Iris pigment epithelial cell (primary cell): Measurements from ENCODE around the gene BTG4.
A peak's percentile ranks its signal among the peaks of the same experiment; 100 is the strongest.

Source experiments
- DNase-seq: peaks from one replicate; pipeline ENCODE4 v3.0.0-alpha.2; 2011; ENCODE audit warnings: low read depth

Gene BTG4

GRCh38 chr11:111537336-111537860, 25.2 kb upstream of the BTG4 start:
- no peak for DNase-seq

DNA sequence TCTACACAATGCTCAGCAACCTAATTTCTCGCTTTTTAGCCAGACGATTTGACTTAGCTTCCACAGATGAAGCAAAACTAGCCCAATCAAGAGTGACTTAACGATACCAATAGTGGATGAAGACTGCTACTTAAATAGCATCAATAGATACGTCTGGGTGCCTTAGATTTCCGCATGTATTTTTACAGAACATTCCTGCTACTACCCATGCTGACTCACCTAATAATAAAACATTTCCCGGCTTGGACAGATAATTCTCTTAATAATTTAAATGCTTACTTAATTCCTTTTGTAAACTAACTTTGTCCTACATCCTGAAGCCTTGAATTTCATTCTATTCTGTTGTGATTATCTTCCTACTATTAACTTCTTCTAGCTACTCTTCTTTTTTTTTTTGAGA, 23.1 kb upstream of the BTG4 start:
- DNase-seq: peak; percentile 63

DNA sequence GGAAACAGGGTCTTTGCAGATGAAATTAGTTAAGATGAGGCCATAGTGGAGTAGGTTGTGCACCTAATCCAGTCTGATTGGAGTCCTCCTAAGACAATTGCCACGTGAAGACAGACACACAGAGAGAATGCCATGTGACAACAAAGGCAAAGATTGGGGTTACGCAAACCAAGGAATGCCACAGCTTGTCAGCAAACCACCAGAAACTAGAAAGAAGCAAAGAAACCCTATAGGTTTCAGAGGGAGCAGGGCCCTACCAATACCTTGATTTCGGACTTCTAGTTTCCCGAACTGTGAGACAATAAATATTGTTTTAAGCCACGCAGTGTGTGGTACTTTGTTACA, 20.2 kb upstream of the BTG4 start:
- DNase-seq: no peak

DNA sequence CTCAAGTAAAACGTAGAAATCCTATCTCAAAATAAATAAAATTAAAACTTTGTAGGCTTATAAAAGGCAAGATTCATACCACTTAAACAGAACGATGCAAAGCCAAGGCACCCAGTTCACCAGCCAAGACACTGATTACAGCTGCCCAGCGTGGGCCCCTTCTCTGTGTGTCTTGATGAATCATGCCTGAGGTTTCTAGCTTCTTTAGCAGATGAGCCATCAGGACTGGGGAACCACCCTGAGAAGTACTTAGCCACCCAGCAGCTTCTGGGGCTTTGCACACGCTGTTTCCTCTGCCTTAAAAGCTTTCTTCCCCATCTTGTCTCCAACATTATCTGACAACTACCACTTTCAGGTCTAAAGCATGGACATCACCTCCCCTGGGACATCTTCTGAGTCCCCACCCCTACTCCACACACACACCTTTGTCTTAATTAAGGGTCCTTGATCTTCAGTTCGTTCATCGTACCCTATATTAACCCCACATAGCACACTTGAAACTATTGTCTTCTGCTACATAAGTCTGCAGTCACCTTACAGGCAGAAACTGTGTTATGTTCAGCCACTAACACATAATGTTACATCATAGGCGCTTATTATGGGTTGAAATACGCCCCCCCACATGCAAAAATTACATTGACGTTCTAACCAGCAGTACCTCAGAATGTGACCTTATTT, 19.6 kb upstream of the BTG4 start:
- DNase-seq: peak; percentile 98

GRCh38 chr11:111531136-111531535, 18.9 kb upstream of the BTG4 start:
- peak; percentile 62 for DNase-seq

DNA sequence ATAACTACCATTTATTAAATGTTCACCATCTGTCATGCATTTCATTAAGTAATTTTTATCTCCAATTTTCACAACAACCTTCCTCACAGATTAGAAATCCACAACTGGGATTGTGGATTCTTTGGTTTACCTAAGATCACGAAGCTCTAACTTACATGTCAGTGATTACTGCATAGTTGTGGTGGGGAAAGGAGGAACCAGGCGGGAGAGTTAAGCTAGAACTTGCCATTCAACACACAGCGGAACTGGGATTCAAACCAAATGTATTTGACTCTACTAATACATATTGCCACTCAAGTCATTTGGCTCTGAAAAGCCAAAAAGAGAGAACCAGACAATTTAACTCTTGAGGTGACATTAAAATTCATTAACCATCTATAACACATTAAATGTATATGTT, 17.9 kb upstream of the BTG4 start:
- peak; percentile 84 for DNase-seq

GRCh38 chr11:111528557-111528956, 16.4 kb upstream of the BTG4 start:
- no peak for DNase-seq

GRCh38 chr11:111527279-111527678, 15.1 kb upstream of the BTG4 start:
- no peak for DNase-seq

- peak; percentile 93 for DNase-seq
These were observed 14.3 kb upstream of the BTG4 start for GRCh38 chr11:111526501-111526900.

GRCh38 chr11:111525456-111525855, 13.3 kb upstream of the BTG4 start:
- no peak for DNase-seq

GRCh38 chr11:111524056-111524455, 11.9 kb upstream of the BTG4 start:
- DNase-seq: no peak

GRCh38 chr11:111523343-111523742, 11.2 kb upstream of the BTG4 start:
- no peak for DNase-seq

DNA sequence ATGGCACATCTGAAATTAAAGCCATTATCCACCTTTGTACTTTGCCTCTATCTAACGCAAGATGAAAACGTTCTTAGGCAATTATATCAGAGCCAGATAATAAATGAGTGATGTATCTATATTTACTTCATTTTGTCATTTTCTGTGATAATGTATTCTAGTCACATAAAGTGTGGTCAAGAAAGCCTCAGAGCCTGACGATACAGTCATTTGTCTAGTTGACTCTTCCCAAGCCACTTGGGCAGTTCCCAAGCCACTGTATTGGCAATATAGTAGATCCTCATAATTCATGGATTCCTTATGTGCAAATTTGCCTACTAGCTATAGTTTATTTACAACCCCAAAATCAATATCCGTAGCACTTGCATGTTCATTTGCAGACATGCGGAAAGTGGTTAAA, 10.2 kb upstream of the BTG4 start:
- no peak for DNase-seq

DNA sequence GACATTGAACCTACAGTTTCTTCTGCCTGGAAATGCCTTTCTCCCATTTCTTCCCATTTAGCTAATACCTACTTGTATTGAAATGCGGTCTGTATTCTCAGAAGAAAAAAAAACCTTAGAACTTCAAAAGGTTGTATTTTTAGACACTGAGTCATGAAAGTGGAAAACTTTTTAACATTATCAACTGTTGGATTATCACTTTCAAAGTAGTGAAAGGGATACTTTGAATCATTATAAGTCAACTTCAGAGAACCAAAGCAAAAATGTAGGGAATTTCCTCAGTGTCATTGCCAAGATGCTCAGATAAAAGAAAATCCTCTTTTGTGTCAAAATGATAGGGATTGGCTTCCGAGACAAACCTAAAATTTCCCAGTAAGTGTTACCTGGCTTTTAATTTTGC, 8.9 kb upstream of the BTG4 start:
- DNase-seq: peak; percentile 57

- peak; percentile 64 for DNase-seq
These were observed 8.4 kb upstream of the BTG4 start for GRCh38 chr11:111520560-111520959.

- no peak for DNase-seq
These were observed 6.5 kb upstream of the BTG4 start for GRCh38 chr11:111518668-111519067.

- no peak for DNase-seq
These were observed 3.4 kb upstream of the BTG4 start for GRCh38 chr11:111515591-111515990.

GRCh38 chr11:111514216-111515031, 2.2 kb upstream of the BTG4 start, which contains the start of gene HOATZ:
HOATZ (plus strand) TSS chr11:111514778; CDS start chr11:111514785, 7 bp downstream.
- peak; percentile 30 for DNase-seq

DNA sequence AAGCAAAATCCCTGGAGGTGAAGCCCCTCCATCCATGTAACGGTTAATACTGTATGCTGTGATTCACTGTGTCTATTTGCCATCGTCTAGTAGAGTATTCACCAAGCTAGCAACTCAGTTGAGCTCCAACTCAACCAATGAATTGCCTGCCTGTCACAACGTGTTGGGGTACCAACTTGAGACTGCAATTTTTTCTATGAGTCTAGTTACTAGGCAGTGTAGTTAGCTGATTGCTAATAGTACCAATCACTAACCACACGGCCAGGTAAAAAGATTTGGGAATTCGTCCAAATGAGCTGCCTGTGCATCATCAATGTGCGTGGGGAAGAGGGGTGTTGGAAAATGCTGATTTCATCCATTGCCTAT, 1.0 kb upstream of the BTG4 start:
- DNase-seq: no peak

GRCh38 chr11:111510311-111510710, 1.9 kb downstream of the BTG4 start:
- no peak for DNase-seq

- DNase-seq: no peak
These were observed 9.6 kb downstream of the BTG4 start for GRCh38 chr11:111502611-111503010.

DNA sequence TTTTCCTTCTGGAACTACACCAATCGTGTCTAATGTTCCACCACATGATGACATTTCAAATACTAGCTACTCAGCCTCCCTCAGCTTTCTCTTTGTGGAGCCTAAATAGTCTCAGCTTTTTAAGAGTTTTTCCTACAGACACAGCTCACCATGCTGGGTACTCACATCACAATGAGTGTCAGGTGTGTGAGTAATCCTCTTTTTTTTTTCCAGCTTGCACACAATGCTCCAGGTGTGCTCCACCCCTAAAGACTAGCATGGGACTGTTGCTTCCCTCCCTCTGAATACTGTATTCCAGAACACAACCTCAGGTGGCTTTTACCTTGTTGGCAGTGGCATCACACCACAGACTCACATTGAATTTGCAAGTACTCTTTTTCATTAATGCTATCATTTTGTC, 11.7 kb downstream of the BTG4 start:
- no peak for DNase-seq

DNA sequence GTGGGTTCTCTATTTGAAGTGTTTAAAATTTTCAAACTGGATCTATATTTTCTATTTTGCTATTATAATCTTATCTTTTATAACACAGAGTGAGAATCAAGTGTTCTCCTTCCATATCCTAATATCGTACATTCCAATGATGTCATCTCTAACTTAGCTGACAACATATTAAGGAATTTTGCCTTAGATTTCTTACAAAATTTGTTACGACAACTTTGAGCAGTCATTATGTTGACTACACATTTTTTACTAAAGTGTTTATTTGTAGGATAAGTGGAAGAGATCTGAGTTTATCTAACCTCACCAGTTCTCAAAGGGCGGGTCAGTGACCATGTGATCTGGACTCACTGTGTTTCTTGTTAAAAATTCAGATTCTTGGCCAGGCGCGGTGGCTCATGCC, 12.7 kb downstream of the BTG4 start:
- peak; percentile 40 for DNase-seq

GRCh38 chr11:111494040-111494439, 18.1 kb downstream of the BTG4 start:
- no peak for DNase-seq
